Measurements from ENCODE around the gene CRX. TPM values are rescaled to one million over a fixed set of nuclear protein-coding genes. Genes with fewer than 3 reads are reported as not detected.
"Not testable (repeated sequence)": the region's sequence is repeated elsewhere in the genome, so short reads cannot be mapped to it uniquely, and the experiment has no call there.

The CRX gene
- total and polyA plus RNA-seq, 9 donors = not detected

DNA sequence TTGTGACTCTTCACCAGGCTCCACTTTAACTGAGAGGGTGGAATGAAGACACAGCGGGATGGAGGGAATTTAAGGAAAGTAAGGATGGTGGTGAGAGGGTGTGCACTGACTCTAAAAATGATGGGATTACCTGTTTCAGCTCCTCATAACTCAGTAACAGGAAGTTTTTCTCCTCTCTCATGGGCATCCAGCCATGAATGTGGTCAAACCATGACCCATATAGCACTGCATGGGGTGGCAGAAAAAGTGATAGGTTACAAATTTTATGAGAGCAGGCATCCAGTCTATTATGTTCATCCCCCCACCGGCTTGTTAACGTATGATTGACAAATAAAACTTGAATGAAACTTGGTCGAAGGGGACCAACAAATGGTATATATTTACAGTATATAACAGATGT, 57.2 kb downstream of the CRX start:
- no peak overlapping the region for H3K27ac ChIP-seq
- H3K27me3 ChIP-seq = no peaks in the 10 kb centered on the region
- no peak for TF ChIP-seq POLR2A (IDR thresholded peaks at IDR 0.05)
- no peak for TF ChIP-seq EP300 (IDR thresholded peaks at IDR 0.05)
- H3K9me3 ChIP-seq = no peaks in the 10 kb centered on the region
- no peak for DNase-seq
- no peaks in the 10 kb centered on the region for H3K4me1 ChIP-seq (ENCODE audit: insufficient read depth)
- intact Hi-C loops (cut with DNase I) = no loop called here
- WGBS, 3 donors = 81 to 96% (median 90%) methylated on average over 4 of the region's 4 CpGs
- H3K4me3 ChIP-seq = no peak overlapping the region
- H3K36me3 ChIP-seq = no peaks in the 10 kb centered on the region

- H3K4me1 ChIP-seq (ENCODE audit: insufficient read depth); H3K4me3 ChIP-seq; H3K9me3 ChIP-seq; H3K36me3 ChIP-seq; intact Hi-C loops (cut with DNase I); H3K27me3 ChIP-seq; H3K27ac ChIP-seq; DNase-seq: not testable (repeated sequence)
- 49 to 89% (median 68%) methylated on average over 4 of the region's 4 CpGs for WGBS, 3 donors
Observed at GRCh38 chr19:47879385-47879784, 57.6 kb downstream of the CRX start.

- no peak overlapping the region for H3K27ac ChIP-seq
- intact Hi-C loops (cut with DNase I) = no loop called here
- H3K4me1 ChIP-seq (ENCODE audit: insufficient read depth) = no peaks in the 10 kb centered on the region
- TF ChIP-seq EP300 (IDR thresholded peaks at IDR 0.05) (no peak), POLR2A (IDR thresholded peaks at IDR 0.05) (no peak)
- TF ChIP-seq, protein P1, sequence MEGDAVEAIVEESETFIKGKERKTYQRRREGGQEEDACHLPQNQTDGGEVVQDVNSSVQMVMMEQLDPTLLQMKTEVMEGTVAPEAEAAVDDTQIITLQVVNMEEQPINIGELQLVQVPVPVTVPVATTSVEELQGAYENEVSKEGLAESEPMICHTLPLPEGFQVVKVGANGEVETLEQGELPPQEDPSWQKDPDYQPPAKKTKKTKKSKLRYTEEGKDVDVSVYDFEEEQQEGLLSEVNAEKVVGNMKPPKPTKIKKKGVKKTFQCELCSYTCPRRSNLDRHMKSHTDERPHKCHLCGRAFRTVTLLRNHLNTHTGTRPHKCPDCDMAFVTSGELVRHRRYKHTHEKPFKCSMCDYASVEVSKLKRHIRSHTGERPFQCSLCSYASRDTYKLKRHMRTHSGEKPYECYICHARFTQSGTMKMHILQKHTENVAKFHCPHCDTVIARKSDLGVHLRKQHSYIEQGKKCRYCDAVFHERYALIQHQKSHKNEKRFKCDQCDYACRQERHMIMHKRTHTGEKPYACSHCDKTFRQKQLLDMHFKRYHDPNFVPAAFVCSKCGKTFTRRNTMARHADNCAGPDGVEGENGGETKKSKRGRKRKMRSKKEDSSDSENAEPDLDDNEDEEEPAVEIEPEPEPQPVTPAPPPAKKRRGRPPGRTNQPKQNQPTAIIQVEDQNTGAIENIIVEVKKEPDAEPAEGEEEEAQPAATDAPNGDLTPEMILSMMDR (IDR thresholded peaks at IDR 0.05) = no peak
- no peaks in the 10 kb centered on the region for H3K36me3 ChIP-seq
- 67 to 79% (median 78%) methylated on average over 5 of the region's 5 CpGs for WGBS, 3 donors
- no peak overlapping the region for H3K4me3 ChIP-seq
- no peaks in the 10 kb centered on the region for H3K9me3 ChIP-seq
- DNase-seq = no peak
- H3K27me3 ChIP-seq = no peaks in the 10 kb centered on the region
Observed at GRCh38 chr19:47881757-47882156, 60.0 kb downstream of the CRX start.

DNA sequence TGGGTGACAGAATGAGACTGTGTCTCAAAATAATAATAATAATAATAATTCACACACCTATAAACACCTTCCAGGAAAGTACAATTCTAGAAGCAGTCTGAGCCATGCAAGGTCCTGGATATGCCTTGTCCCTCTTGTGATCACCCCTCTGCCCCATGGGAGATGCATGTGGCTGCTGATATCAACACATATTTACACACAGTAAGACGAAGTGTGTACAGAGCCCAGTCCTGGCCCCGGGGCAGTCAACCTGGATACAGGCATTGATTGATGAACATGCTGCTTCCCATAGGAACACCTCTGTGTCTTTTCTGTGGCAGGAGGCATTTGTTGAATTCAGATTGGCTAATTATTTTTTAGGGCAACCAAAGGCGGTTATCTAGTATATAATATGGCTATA, 61.2 kb downstream of the CRX start:
- 66 to 83% (median 79%) methylated on average over 3 of the region's 3 CpGs for WGBS, 3 donors
- intact Hi-C loops (cut with DNase I) = no loop called here
- no peaks in the 10 kb centered on the region for H3K4me1 ChIP-seq (ENCODE audit: insufficient read depth)

GRCh38 chr19:47885067-47885463, 63.3 kb downstream of the CRX start:
- H3K27ac ChIP-seq = no peak overlapping the region
- no peak overlapping the region for H3K4me3 ChIP-seq
- 79 to 83% (median 79%) methylated on average over 5 of the region's 5 CpGs for WGBS, 3 donors
- H3K27me3 ChIP-seq = no peaks in the 10 kb centered on the region
- TF ChIP-seq POLR2A (IDR thresholded peaks at IDR 0.05) (no peak), EP300 (IDR thresholded peaks at IDR 0.05) (no peak)
- TF ChIP-seq, protein P1 (IDR thresholded peaks at IDR 0.05) = no peak
- H3K36me3 ChIP-seq = no peaks in the 10 kb centered on the region
- H3K4me1 ChIP-seq (ENCODE audit: insufficient read depth) = no peaks in the 10 kb centered on the region
- intact Hi-C loops (cut with DNase I) = no loop called here
- no peaks in the 10 kb centered on the region for H3K9me3 ChIP-seq
- no peak for DNase-seq

More for the DNA sequence above, 61.2 kb downstream of the CRX start:
- H3K27ac ChIP-seq = no peak overlapping the region
- H3K27me3 ChIP-seq = no peaks in the 10 kb centered on the region
- no peak for DNase-seq
- TF ChIP-seq EP300 (IDR thresholded peaks at IDR 0.05) = no peak
- TF ChIP-seq, protein P1 (IDR thresholded peaks at IDR 0.05) = no peak
- TF ChIP-seq POLR2A (IDR thresholded peaks at IDR 0.05) = no peak
- H3K4me3 ChIP-seq = no peak overlapping the region
- H3K36me3 ChIP-seq = no peaks in the 10 kb centered on the region
- H3K9me3 ChIP-seq = no peaks in the 10 kb centered on the region

Measured in ovary (tissue), 9 donors.